Measurements from ENCODE around the gene KASH5.

The KASH5 gene

GRCh38 chr19:49428547-49429451 lies 40.8 kb downstream of the KASH5 start:
- no peak for TF ChIP-seq ZNF335 (tag by site-specific recombination; conservative IDR thresholded peaks at IDR 0.05)
- 0 out of 2 replicates have a peak, but pooled peaks have one; percentile 7 for TF ChIP-seq PATZ1 (tag by site-specific recombination; IDR thresholded peaks at IDR 0.05)
- TF ChIP-seq KLF9 (tag by site-specific recombination; IDR thresholded peaks at IDR 0.05; ENCODE audit: low read depth) = peak; percentile 7; the same call in 1 of the 2 replicates
- no peak for TF ChIP-seq SP2 (tag by site-specific recombination; IDR thresholded peaks at IDR 0.05)
- H3K4me1 ChIP-seq (ENCODE audit: control insufficient read depth, insufficient read depth, low read length) = no peaks in the 10 kb centered on the region
- H3K4me3 ChIP-seq (ENCODE audit: low read depth, low read length) = no peak overlapping the region
- H3K36me3 ChIP-seq (ENCODE audit: control insufficient read depth in 2 of 2, insufficient read depth in 1 of 2, low read length in 2 of 2) = no peaks in the 10 kb centered on the region
- ChIA-PET POLR2A (no interaction called here), CTCF (interaction anchor here (0.7 to 1.9 kb wide), 4 partner anchors 10 to 118 kb away, joined by 3 to 11 read pairs (median 5); no protein-coding TSS in a partner anchor)
- no peaks in the 10 kb centered on the region for H3K9me3 ChIP-seq (ENCODE audit: control insufficient read depth, insufficient read depth, low read depth, low read length)
- H3K27ac ChIP-seq (ENCODE audit: extremely low read depth, low read depth, low read length) = no peak overlapping the region

- Histone ChIP-seq H3K36me3 (ENCODE audit: control insufficient read depth in 2 of 2, insufficient read depth in 1 of 2, low read length in 2 of 2) (no peaks in the 10 kb centered on the region), H3K4me1 (ENCODE audit: control insufficient read depth, insufficient read depth, low read length) (no peaks in the 10 kb centered on the region), H3K4me3 (ENCODE audit: low read depth, low read length) (no peak overlapping the region), H3K9me3 (ENCODE audit: control insufficient read depth, insufficient read depth, low read depth, low read length) (no peaks in the 10 kb centered on the region), H3K27ac (ENCODE audit: extremely low read depth, low read depth, low read length) (no peak overlapping the region)
- ChIA-PET POLR2A (no interaction called here), CTCF (interaction anchor here (0.5 to 1.9 kb wide), 6 partner anchors 11 to 272 kb away, joined by 3 to 11 read pairs (median 5); partner anchors contain the start of gene SLC17A7)
- TF ChIP-seq PRDM1 (tag by site-specific recombination; IDR thresholded peaks at IDR 0.05) (peak; percentile 76), PRDM4 (tag by site-specific recombination; IDR thresholded peaks at IDR 0.05) (peak; percentile 100), FEZF1 (tag by site-specific recombination; IDR thresholded peaks at IDR 0.05) (no peak), HOXC10 (CRISPR knock-in tag; IDR thresholded peaks at IDR 0.05) (no peak), ZNF521 (tag by site-specific recombination; IDR thresholded peaks at IDR 0.05) (no peak), ZNF654 (tag by site-specific recombination; IDR thresholded peaks at IDR 0.05; ENCODE audit: low read depth) (no peak), ZNF416 (tag by site-specific recombination; IDR thresholded peaks at IDR 0.05) (no peak), ZNF580 (tag by site-specific recombination; IDR thresholded peaks at IDR 0.05) (peak; percentile 24; the same call in 1 of the 2 replicates), ZBTB20 (tag by site-specific recombination; IDR thresholded peaks at IDR 0.05) (no peak), ELK4 (IDR thresholded peaks at IDR 0.05; ENCODE audit: borderline replicate concordance, low read depth, low read length) (no peak), GLI4 (tag by site-specific recombination; IDR thresholded peaks at IDR 0.05) (no peak), ZSCAN30 (tag by site-specific recombination; IDR thresholded peaks at IDR 0.05) (no peak), ZNF707 (tag by site-specific recombination; IDR thresholded peaks at IDR 0.05) (no peak), ZNF555 (tag by site-specific recombination; conservative IDR thresholded peaks at IDR 0.05) (no peak), ZNF132 (tag by site-specific recombination; IDR thresholded peaks at IDR 0.05; ENCODE audit: borderline replicate concordance) (no peak), ZNF585B (tag by site-specific recombination; IDR thresholded peaks at IDR 0.05) (peak; percentile 35; the same call in 1 of the 2 replicates), ZNF639 (tag by site-specific recombination; IDR thresholded peaks at IDR 0.05) (no peak), GLI2 (tag by site-specific recombination; IDR thresholded peaks at IDR 0.05; ENCODE audit: borderline replicate concordance, low read depth) (no peak), ZNF777 (tag by site-specific recombination; IDR thresholded peaks at IDR 0.05; ENCODE audit: borderline replicate concordance) (no peak), INSM2 (tag by site-specific recombination; IDR thresholded peaks at IDR 0.05) (no peak)
Measured at GRCh38 chr19:49430172-49430677, 42.2 kb downstream of the KASH5 start.

Measured in HEK293 (cell line).